H9 (cell line): Measurements from ENCODE around the gene SLC44A1. TPM values are rescaled to one million over a fixed set of nuclear protein-coding genes. Genes with fewer than 3 reads are reported as not detected.
"Not testable (repeated sequence)": the region's sequence is repeated elsewhere in the genome, so short reads cannot be mapped to it uniquely, and the experiment has no call there.

Experiments
- DNase-seq: peaks from one replicate; pipeline ENCODE4 v3.0.0-alpha.2; 2017
- H2AFZ ChIP-seq: one replicate; pipeline ENCODE4 v1.6.1; 2013; ENCODE audit warnings: mild to moderate bottlenecking, low read length, control low read depth, moderate library complexity
- H2AK5ac ChIP-seq: 2 replicates; pipeline ENCODE4 v1.6.1; 2013; ENCODE audit warnings: low read length, control low read depth, mixed read lengths; ENCODE audit not compliant: insufficient read length
- H2BK120ac ChIP-seq: one replicate; pipeline ENCODE4 v1.6.1; 2013; ENCODE audit warnings: low read depth, mild to moderate bottlenecking, low read length, control low read depth, inconsistent platforms; ENCODE audit not compliant: poor library complexity, severe bottlenecking
- H2BK12ac ChIP-seq: 2 replicates; pipeline ENCODE4 v1.6.1; 2013; ENCODE audit warnings: low read length, control low read depth, mixed read lengths, low read depth; ENCODE audit not compliant: insufficient read length
- H2BK15ac ChIP-seq: 2 replicates; pipeline ENCODE4 v1.6.1; 2013; ENCODE audit warnings: low read depth, low read length, control low read depth
- H2BK20ac ChIP-seq: one replicate; pipeline ENCODE4 v1.6.1; 2013; ENCODE audit warnings: low read depth, mild to moderate bottlenecking, low read length, control low read depth, inconsistent platforms; ENCODE audit not compliant: poor library complexity, severe bottlenecking
- H2BK5ac ChIP-seq: 2 replicates; pipeline ENCODE4 v1.6.1; 2013; ENCODE audit warnings: low read length, control low read depth, mixed read lengths; ENCODE audit not compliant: insufficient read length
- H3K14ac ChIP-seq: 2 replicates; pipeline ENCODE4 v1.6.1; 2013; ENCODE audit warnings: low read length, control low read depth; ENCODE audit not compliant: insufficient read depth
- H3K18ac ChIP-seq: 2 replicates; pipeline ENCODE4 v1.6.1; 2013; ENCODE audit warnings: low read depth, mild to moderate bottlenecking, mixed read lengths, low read length, control low read depth; ENCODE audit not compliant: insufficient read length
- H3K23ac ChIP-seq: 2 replicates; pipeline ENCODE4 v1.6.1; 2013; ENCODE audit warnings: low read length, control low read depth, mixed read lengths, low read depth; ENCODE audit not compliant: insufficient read length
- H3K23me2 ChIP-seq: 2 replicates; pipeline ENCODE4 v1.6.1; 2013; ENCODE audit warnings: low read depth, mild to moderate bottlenecking, mixed read lengths, low read length, control low read depth; ENCODE audit not compliant: insufficient read length, poor library complexity, severe bottlenecking
- H3K27ac ChIP-seq: 2 replicates; pipeline ENCODE4 v1.5.1; 2013; ENCODE audit warnings: low read length, control low read depth, mixed read lengths, low read depth; ENCODE audit not compliant: insufficient read length
- H3K27me3 ChIP-seq: 2 replicates; pipeline ENCODE4 v1.6.1; 2013; ENCODE audit warnings: low read length, control low read depth, inconsistent platforms; ENCODE audit not compliant: insufficient read depth
- H3K4ac ChIP-seq: 2 replicates; pipeline ENCODE4 v1.6.1; 2013; ENCODE audit warnings: low read depth, mild to moderate bottlenecking, control low read depth, inconsistent platforms, low read length, moderate library complexity
- H3K4me1 ChIP-seq: 2 replicates; pipeline ENCODE4 v1.6.1; 2013; ENCODE audit warnings: low read length, control low read depth, inconsistent platforms; ENCODE audit not compliant: insufficient read depth
- H3K4me2 ChIP-seq: 2 replicates; pipeline ENCODE4 v1.6.1; 2013; ENCODE audit warnings: low read length, control low read depth, mixed read lengths; ENCODE audit not compliant: insufficient read length, insufficient read depth
- H3K56ac ChIP-seq: 2 replicates; pipeline ENCODE4 v1.6.1; 2013; ENCODE audit warnings: low read depth, mild to moderate bottlenecking, mixed read lengths, low read length, control low read depth; ENCODE audit not compliant: insufficient read length
- H3K79me1 ChIP-seq: 2 replicates; pipeline ENCODE4 v1.6.1; 2013; ENCODE audit warnings: low read depth, mild to moderate bottlenecking, moderate library complexity, low read length, control low read depth, inconsistent platforms; ENCODE audit not compliant: insufficient read depth, poor library complexity, severe bottlenecking
- H3K79me2 ChIP-seq: 2 replicates; pipeline ENCODE4 v1.6.1; 2013; ENCODE audit warnings: low read length, control low read depth, inconsistent platforms; ENCODE audit not compliant: insufficient read depth
- H3K9ac ChIP-seq: 2 replicates; pipeline ENCODE4 v1.6.1; 2013; ENCODE audit warnings: low read length, control low read depth, mixed read lengths; ENCODE audit not compliant: insufficient read length; ENCODE audit errors: extremely low read depth
- H3K9me3 ChIP-seq: one replicate; pipeline ENCODE4 v1.6.1; 2013; ENCODE audit warnings: low read depth, low read length, inconsistent platforms; ENCODE audit not compliant: control insufficient read depth
- H3T11ph ChIP-seq: one replicate; pipeline ENCODE4 v1.6.1; 2013; ENCODE audit warnings: mild to moderate bottlenecking, low read length, control low read depth, inconsistent platforms
- H4K20me1 ChIP-seq: one replicate; pipeline ENCODE4 v1.6.1; 2013; ENCODE audit not compliant: control insufficient read depth, insufficient read length, insufficient read depth
- H4K5ac ChIP-seq: 2 replicates; pipeline ENCODE4 v1.6.1; 2013; ENCODE audit warnings: low read depth, mild to moderate bottlenecking, mixed read lengths, low read length, control low read depth; ENCODE audit not compliant: insufficient read length
- H4K8ac ChIP-seq: replicated peaks from 2 replicates; pipeline ENCODE4 v1.6.1; 2013; ENCODE audit warnings: low read length, control low read depth, mixed read lengths, low read depth; ENCODE audit not compliant: insufficient read length
- H4K91ac ChIP-seq: 2 replicates; pipeline ENCODE4 v1.6.1; 2013; ENCODE audit warnings: low read depth, mild to moderate bottlenecking, moderate library complexity, mixed read lengths, low read length, control low read depth; ENCODE audit not compliant: insufficient read length
- H3K27ac Mint-ChIP-seq, 3 experiments: 2 replicates in 2 of 3; 3 replicates in 1 of 3; pipeline ENCODE4 v1.8.0; 2020 to 2021; ENCODE audit warnings: mixed read lengths in 3 of 3, mild to moderate bottlenecking in 1 of 3, moderate library complexity in 1 of 3
- H3K27me3 Mint-ChIP-seq: 2 replicates; pipeline ENCODE4 v1.8.0; 2021; ENCODE audit warnings: low read depth, mild to moderate bottlenecking, moderate library complexity, mixed read lengths
- H3K36me3 Mint-ChIP-seq, 3 experiments: 2 replicates in 2 of 3; 3 replicates in 1 of 3; pipeline ENCODE4 v1.8.0; 2020 to 2021; ENCODE audit warnings: low read depth in 3 of 3, mixed read lengths in 3 of 3; ENCODE audit not compliant: insufficient read depth in 1 of 3
- H3K4me1 Mint-ChIP-seq, 2 experiments: 2 replicates each; pipeline ENCODE4 v1.8.0; 2020; ENCODE audit warnings: mixed read lengths in 2 of 2
- H3K4me3 Mint-ChIP-seq, 2 experiments: 2 replicates in 1 of 2; 3 replicates in 1 of 2; pipeline ENCODE4 v1.8.0; 2020 to 2021; ENCODE audit warnings: mild to moderate bottlenecking in 2 of 2, mixed read lengths in 2 of 2, moderate library complexity in 1 of 2
- H3K9me3 Mint-ChIP-seq, 2 experiments: 2 replicates in 1 of 2; 3 replicates in 1 of 2; pipeline ENCODE4 v1.8.0; 2020; ENCODE audit warnings: mild to moderate bottlenecking in 2 of 2, mixed read lengths in 2 of 2, moderate library complexity in 1 of 2
- WGBS: extraction: QIAGEN DNeasy Blood & Tissue Kit; methylation state at CpG from one replicate; pipeline ENCODE4 v1.1.7; 2013; ENCODE audit warnings: missing lambda C conversion rate, low lambda C conversion rate, mixed read lengths; ENCODE audit not compliant: insufficient read length; ENCODE audit errors: extremely low coverage; 5-methylcytosine and 5-hydroxymethylcytosine counted together
- total RNA-seq: library from RNA; stranded (reverse); gene quantifications from 2 replicates; pipeline ENCODE4 v1.2.1, GENCODE V29; 2021
- TF ChIP-seq, protein P1 (sequence below): fragments of 200-600 bp; sonication (generic); conservative IDR thresholded peaks from 3 replicates; pipeline ENCODE4 v1.8.0; 2021; ENCODE audit warnings: antibody characterized with exemption, mild to moderate bottlenecking

Gene SLC44A1
- total RNA-seq, 1 experiment from 2014 or later, result 60.7 TPM

DNA sequence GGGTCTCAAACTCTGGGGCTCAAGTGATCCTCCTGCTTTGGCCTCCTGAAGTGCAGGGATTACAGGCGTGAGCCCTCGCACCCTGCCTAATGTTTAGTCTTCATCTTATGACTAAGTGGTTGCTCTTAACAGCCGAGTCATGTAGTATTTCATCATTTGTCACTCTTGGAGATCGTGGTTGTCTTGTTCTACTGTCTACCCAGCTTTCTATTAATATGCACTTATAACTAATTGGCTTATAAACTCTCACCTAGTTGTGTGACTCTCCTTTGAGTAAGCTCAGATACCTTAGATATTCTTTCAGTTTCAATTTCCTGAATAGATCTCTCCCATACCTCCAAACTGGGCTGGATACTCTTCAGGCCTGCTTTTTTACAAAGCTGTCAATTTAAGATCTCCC, 19.9 kb downstream of the SLC44A1 start:
- Histone ChIP-seq H4K20me1 (no peaks in the 10 kb centered on the region), H3K18ac (no peak overlapping the region), H4K5ac (no peak overlapping the region), H3K9ac (no peak overlapping the region), H2AFZ (no peak overlapping the region), H3T11ph (no peak overlapping the region), H3K56ac (no peak overlapping the region), H3K23me2 (no peaks in the 10 kb centered on the region), H3K79me1 (no peaks in the 10 kb centered on the region), H2BK5ac (no peak overlapping the region), H3K27ac (no peak overlapping the region), H3K23ac (no peak overlapping the region), H4K8ac (no peak overlapping the region), H3K9me3 (no peaks in the 10 kb centered on the region), H2BK120ac (no peak overlapping the region), H2BK12ac (no peak overlapping the region), H3K4ac (no peak overlapping the region), H4K91ac (no peak overlapping the region), H2BK20ac (no peak overlapping the region), H3K4me1 (no peaks in the 10 kb centered on the region; the same call in 1 of the 2 replicates), H3K79me2 (peaks cover 6% of the 10 kb centered on the region; the same call in 1 of the 2 replicates), H3K4me2 (no peak overlapping the region), H3K14ac (no peak overlapping the region), H3K27me3 (no peaks in the 10 kb centered on the region), H2BK15ac (no peak overlapping the region), H2AK5ac (no peak overlapping the region)
- Mint-ChIP-seq H3K4me3 (no peak overlapping the region), H3K36me3 (peaks cover 0 to 4% (median 3%) of the 10 kb centered on the region in 3 experiments; a peak in 5 of 7 replicates), H3K27ac (0 out of 7 replicates have a peak overlapping the region, but pooled peaks of 1 of the 3 experiments have one; percentile 12), H3K4me1 (peaks cover 27% of the 10 kb centered on the region in 2 experiments), H3K27me3 (no peaks in the 10 kb centered on the region), H3K9me3 (no peaks in the 10 kb centered on the region; a peak in 1 of 5 replicates)
- no peak for DNase-seq
- whole genome bisulfite sequencing, result no CpG with 5 or more reads among the region's 4 CpGs
- TF ChIP-seq, protein P1, sequence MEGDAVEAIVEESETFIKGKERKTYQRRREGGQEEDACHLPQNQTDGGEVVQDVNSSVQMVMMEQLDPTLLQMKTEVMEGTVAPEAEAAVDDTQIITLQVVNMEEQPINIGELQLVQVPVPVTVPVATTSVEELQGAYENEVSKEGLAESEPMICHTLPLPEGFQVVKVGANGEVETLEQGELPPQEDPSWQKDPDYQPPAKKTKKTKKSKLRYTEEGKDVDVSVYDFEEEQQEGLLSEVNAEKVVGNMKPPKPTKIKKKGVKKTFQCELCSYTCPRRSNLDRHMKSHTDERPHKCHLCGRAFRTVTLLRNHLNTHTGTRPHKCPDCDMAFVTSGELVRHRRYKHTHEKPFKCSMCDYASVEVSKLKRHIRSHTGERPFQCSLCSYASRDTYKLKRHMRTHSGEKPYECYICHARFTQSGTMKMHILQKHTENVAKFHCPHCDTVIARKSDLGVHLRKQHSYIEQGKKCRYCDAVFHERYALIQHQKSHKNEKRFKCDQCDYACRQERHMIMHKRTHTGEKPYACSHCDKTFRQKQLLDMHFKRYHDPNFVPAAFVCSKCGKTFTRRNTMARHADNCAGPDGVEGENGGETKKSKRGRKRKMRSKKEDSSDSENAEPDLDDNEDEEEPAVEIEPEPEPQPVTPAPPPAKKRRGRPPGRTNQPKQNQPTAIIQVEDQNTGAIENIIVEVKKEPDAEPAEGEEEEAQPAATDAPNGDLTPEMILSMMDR, result no peak

DNA sequence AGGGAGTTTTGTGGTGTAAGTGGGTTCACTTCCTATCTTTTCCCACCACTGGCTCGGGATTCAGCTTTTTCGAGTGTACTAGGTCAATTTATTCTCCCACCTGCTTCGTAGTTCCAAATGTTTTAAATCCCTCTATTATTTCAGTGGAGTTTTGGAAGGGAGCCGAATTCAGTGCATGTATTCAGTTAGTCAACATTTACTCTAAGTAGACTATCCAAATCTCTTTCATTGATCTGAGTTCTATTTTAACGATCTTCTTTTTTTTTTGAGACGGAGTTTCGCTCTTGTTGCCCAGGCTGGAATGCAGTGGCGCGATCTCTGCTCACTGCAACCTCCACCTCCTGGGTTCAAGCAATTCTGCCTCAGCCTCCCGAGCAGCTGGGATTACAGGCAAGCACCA, 23.8 kb downstream of the SLC44A1 start:
- not testable (repeated sequence) for H3K4me2 ChIP-seq, H4K5ac ChIP-seq, H3K4me1 ChIP-seq, H2AK5ac ChIP-seq, H3K18ac ChIP-seq, H3K79me2 ChIP-seq, H3K36me3 Mint-ChIP-seq, H2BK120ac ChIP-seq, H2BK12ac ChIP-seq, H2BK20ac ChIP-seq, H3K9me3 Mint-ChIP-seq, H4K8ac ChIP-seq, H3K14ac ChIP-seq, H3K4ac ChIP-seq, DNase-seq, H3T11ph ChIP-seq, H3K27ac ChIP-seq, H3K27me3 ChIP-seq, H3K9me3 ChIP-seq, H2AFZ ChIP-seq, H3K23ac ChIP-seq, H3K4me3 Mint-ChIP-seq, H4K91ac ChIP-seq, H3K27me3 Mint-ChIP-seq, H3K23me2 ChIP-seq, H4K20me1 ChIP-seq, H3K9ac ChIP-seq, H3K79me1 ChIP-seq, H3K56ac ChIP-seq, H2BK15ac ChIP-seq, H2BK5ac ChIP-seq
- H3K27ac Mint-ChIP-seq, result peak overlapping the region in 1 of 3 experiments; percentile 22; a peak in 2 of 7 replicates
- H3K4me1 Mint-ChIP-seq, result peaks cover 28 to 31% of the 10 kb centered on the region in 2 experiments
- WGBS, result no CpG with 5 or more reads among the region's 10 CpGs
